Right lobe of liver (tissue), 4 donors: ENCODE data around the gene DCTN1.

Source experiments
- POLR2A ChIP-seq: fragments of 450-650 bp; IDR thresholded peaks from one replicate; pipeline ENCODE4 v1.6.1; 2017; ENCODE audit warnings: antibody characterized with exemption, mild to moderate bottlenecking
- TF ChIP-seq, protein P1 (sequence below), 4 donors: fragments of 200-600 bp in 3 of 4; fragments of 450-650 bp in 1 of 4; IDR thresholded peaks; one replicate each; pipeline versions ENCODE4 v1.5.1 to v1.8.0; 2016 to 2022; ENCODE audit warnings: antibody characterized with exemption in 4 of 4, mild to moderate bottlenecking in 2 of 4
- donor health status: DM: no; HTN: no; CAD: no.
- donor health status: DM: no; HTN: no; CAD: no.
- donor health status: DM: no; HTN: yes; CAD: no.

DNA sequence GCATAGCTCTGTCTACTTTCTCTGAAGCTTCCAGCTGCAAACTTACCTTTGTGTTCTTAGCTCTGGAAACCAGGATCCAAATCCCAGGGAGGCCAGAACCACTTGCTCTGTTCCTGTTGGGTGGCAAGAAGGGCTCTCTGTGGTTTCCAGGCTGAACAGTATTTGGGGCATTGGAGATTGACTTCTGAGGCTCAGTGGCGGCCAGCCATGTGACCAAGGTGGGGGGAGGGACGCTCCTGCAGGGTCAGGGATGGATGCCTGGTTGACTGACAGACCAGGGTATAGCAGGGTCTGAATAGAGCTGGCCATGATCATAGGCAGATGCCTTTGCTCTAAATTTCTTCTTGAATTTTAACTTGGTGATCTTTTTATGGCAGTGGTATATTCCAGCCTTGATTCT lies 52.0 kb downstream of the DCTN1 start:
- TF ChIP-seq, protein P1, sequence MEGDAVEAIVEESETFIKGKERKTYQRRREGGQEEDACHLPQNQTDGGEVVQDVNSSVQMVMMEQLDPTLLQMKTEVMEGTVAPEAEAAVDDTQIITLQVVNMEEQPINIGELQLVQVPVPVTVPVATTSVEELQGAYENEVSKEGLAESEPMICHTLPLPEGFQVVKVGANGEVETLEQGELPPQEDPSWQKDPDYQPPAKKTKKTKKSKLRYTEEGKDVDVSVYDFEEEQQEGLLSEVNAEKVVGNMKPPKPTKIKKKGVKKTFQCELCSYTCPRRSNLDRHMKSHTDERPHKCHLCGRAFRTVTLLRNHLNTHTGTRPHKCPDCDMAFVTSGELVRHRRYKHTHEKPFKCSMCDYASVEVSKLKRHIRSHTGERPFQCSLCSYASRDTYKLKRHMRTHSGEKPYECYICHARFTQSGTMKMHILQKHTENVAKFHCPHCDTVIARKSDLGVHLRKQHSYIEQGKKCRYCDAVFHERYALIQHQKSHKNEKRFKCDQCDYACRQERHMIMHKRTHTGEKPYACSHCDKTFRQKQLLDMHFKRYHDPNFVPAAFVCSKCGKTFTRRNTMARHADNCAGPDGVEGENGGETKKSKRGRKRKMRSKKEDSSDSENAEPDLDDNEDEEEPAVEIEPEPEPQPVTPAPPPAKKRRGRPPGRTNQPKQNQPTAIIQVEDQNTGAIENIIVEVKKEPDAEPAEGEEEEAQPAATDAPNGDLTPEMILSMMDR (IDR thresholded peaks at IDR 0.05), result no peak
- no peak for TF ChIP-seq POLR2A
